ENCODE results near the gene WWOX.

The WWOX gene

GRCh38 chr16:78609402-78610274 is 510.2 kb downstream of the WWOX start:
- DNase-seq (ENCODE audit: low spot score): no peak

GRCh38 chr16:78611318-78611717 is 511.9 kb downstream of the WWOX start:
- DNase-seq (ENCODE audit: low spot score): no peak

GRCh38 chr16:78619811-78620210 is 520.4 kb downstream of the WWOX start:
- DNase-seq (ENCODE audit: low spot score): no peak

GRCh38 chr16:78620291-78620690 is 520.8 kb downstream of the WWOX start:
- DNase-seq (ENCODE audit: low spot score): no peak

- no peak for DNase-seq (ENCODE audit: low spot score)
Observed at GRCh38 chr16:78623796-78624195, 524.3 kb downstream of the WWOX start.

GRCh38 chr16:78624366-78624765 is 524.9 kb downstream of the WWOX start:
- DNase-seq (ENCODE audit: low spot score): no peak

GRCh38 chr16:78628461-78629045 is 529.1 kb downstream of the WWOX start:
- DNase-seq (ENCODE audit: low spot score): no peak

GRCh38 chr16:78629173-78629572 is 529.7 kb downstream of the WWOX start:
- no peak for DNase-seq (ENCODE audit: low spot score)

- no peak for DNase-seq (ENCODE audit: low spot score)
Observed at GRCh38 chr16:78630102-78630501, 530.6 kb downstream of the WWOX start.

GRCh38 chr16:78633551-78633950 is 534.1 kb downstream of the WWOX start:
- no peak for DNase-seq (ENCODE audit: low spot score)

- no peak for DNase-seq (ENCODE audit: low spot score)
Observed at GRCh38 chr16:78635807-78636206, 536.4 kb downstream of the WWOX start.

GRCh38 chr16:78638371-78638770 is 538.9 kb downstream of the WWOX start:
- DNase-seq (ENCODE audit: low spot score): no peak

- no peak for DNase-seq (ENCODE audit: low spot score)
Observed at GRCh38 chr16:78639775-78640174, 540.3 kb downstream of the WWOX start.

- DNase-seq (ENCODE audit: low spot score): no peak
Observed at GRCh38 chr16:78640886-78641285, 541.4 kb downstream of the WWOX start.

- no peak for DNase-seq (ENCODE audit: low spot score)
Observed at GRCh38 chr16:78641433-78641832, 542.0 kb downstream of the WWOX start.

GRCh38 chr16:78642621-78643285 is 543.3 kb downstream of the WWOX start:
- no peak for DNase-seq (ENCODE audit: low spot score)

- no peak for DNase-seq (ENCODE audit: low spot score)
Observed at GRCh38 chr16:78645657-78646056, 546.2 kb downstream of the WWOX start.

- DNase-seq (ENCODE audit: low spot score): no peak
Observed at GRCh38 chr16:78647019-78647418, 547.6 kb downstream of the WWOX start.

- no peak for DNase-seq (ENCODE audit: low spot score)
Observed at GRCh38 chr16:78647491-78647890, 548.0 kb downstream of the WWOX start.

- DNase-seq (ENCODE audit: low spot score): peak; percentile 2
Observed at GRCh38 chr16:78648517-78648916, 549.1 kb downstream of the WWOX start.

GRCh38 chr16:78650339-78651074 is 551.1 kb downstream of the WWOX start:
- DNase-seq (ENCODE audit: low spot score): no peak

- DNase-seq (ENCODE audit: low spot score): no peak
Observed at GRCh38 chr16:78654929-78655328, 555.5 kb downstream of the WWOX start.

Data from kidney tubule cell (primary cell).